ENCODE data around the gene FBXO31. TPM values are rescaled to one million over a fixed set of nuclear protein-coding genes. Genes with fewer than 3 reads are reported as not detected.

Gene FBXO31
- total RNA-seq, 1 experiment from 2014 or later = 17.1 TPM

GRCh38 chr16:87319011-87319410 is 64.6 kb downstream of the FBXO31 start:
- Histone ChIP-seq H3K36me3 (ENCODE audit: insufficient read depth, low read length) (peaks cover 2% of the 10 kb centered on the region; the same call in 1 of the 2 replicates), H3K27me3 (ENCODE audit: low read length) (no peaks in the 10 kb centered on the region), H3K27ac (ENCODE audit: low read length) (no peak overlapping the region), H3K9ac (ENCODE audit: low read length) (peak overlapping the region; percentile 84), H4K20me1 (ENCODE audit: insufficient read depth, low read depth, low read length) (no peaks in the 10 kb centered on the region), H3K4me2 (ENCODE audit: low read depth, low read length, poor library complexity, severe bottlenecking) (peak overlapping the region; percentile 88), H3K9me3 (ENCODE audit: low read length) (no peaks in the 10 kb centered on the region), H3K4me3 (ENCODE audit: low read length) (peak overlapping the region; percentile 89), H3K4me1 (ENCODE audit: low read length) (peaks cover 19% of the 10 kb centered on the region), H2AFZ (ENCODE audit: low read length) (no peak overlapping the region), H3K9me2 (replicated peaks; ENCODE audit: insufficient read depth, low read length) (no peaks in the 10 kb centered on the region), H3K79me2 (ENCODE audit: low read length) (peaks cover 27% of the 10 kb centered on the region)
- DNase-seq = no peak

GRCh38 chr16:87317750-87318644 is 65.6 kb downstream of the FBXO31 start:
- Histone ChIP-seq H3K27ac (ENCODE audit: low read length) (peak overlapping the region; percentile 65), H3K4me1 (ENCODE audit: low read length) (peaks cover 19% of the 10 kb centered on the region), H3K79me2 (ENCODE audit: low read length) (peaks cover 27% of the 10 kb centered on the region), H3K4me3 (ENCODE audit: low read length) (peak overlapping the region; percentile 89), H3K4me2 (ENCODE audit: low read depth, low read length, poor library complexity, severe bottlenecking) (peak overlapping the region; percentile 88), H3K9me2 (replicated peaks; ENCODE audit: insufficient read depth, low read length) (no peaks in the 10 kb centered on the region), H4K20me1 (ENCODE audit: insufficient read depth, low read depth, low read length) (no peaks in the 10 kb centered on the region), H3K9ac (ENCODE audit: low read length) (peak overlapping the region; percentile 84), H3K9me3 (ENCODE audit: low read length) (no peaks in the 10 kb centered on the region), H3K27me3 (ENCODE audit: low read length) (no peaks in the 10 kb centered on the region), H2AFZ (ENCODE audit: low read length) (no peak overlapping the region), H3K36me3 (ENCODE audit: insufficient read depth, low read length) (peaks cover 2% of the 10 kb centered on the region; the same call in 1 of the 2 replicates)
- peak; percentile 85 for DNase-seq

GRCh38 chr16:87316923-87317749 is 66.4 kb downstream of the FBXO31 start, which contains the start of gene C16orf95:
TSS of gene C16orf95 (minus strand) at chr16:87317392. CDS start at chr16:87317242, 150 bp downstream.
- Histone ChIP-seq H3K9ac (ENCODE audit: low read length) (peak within 1 kb of the TSS; percentile 84), H2AFZ (ENCODE audit: low read length) (peak within 1 kb of the TSS; percentile 46; the same call in 1 of the 2 replicates), H3K4me3 (ENCODE audit: low read length) (peak within 1 kb of the TSS; percentile 89)

GRCh38 chr16:87316450-87316922 is 67.1 kb downstream of the FBXO31 start:
- peak overlapping the region; percentile 46; the same call in 1 of the 2 replicates for H2AFZ ChIP-seq (ENCODE audit: low read length)
- H3K4me3 ChIP-seq (ENCODE audit: low read length) = peak overlapping the region; percentile 89
- H3K9ac ChIP-seq (ENCODE audit: low read length) = peak overlapping the region; percentile 84

More at GRCh38 chr16:87316923-87317749, 66.4 kb downstream of the FBXO31 start, which contains the start of gene C16orf95:
- peak; percentile 99 for DNase-seq
- H3K27ac ChIP-seq (ENCODE audit: low read length) = peak within 1 kb of the TSS; percentile 73
- peaks cover 27% of the 10 kb centered on the region for H3K79me2 ChIP-seq (ENCODE audit: low read length)
- H3K4me1 ChIP-seq (ENCODE audit: low read length) = peaks cover 19% of the 10 kb centered on the region
- no peaks in the 10 kb centered on the region for H4K20me1 ChIP-seq (ENCODE audit: insufficient read depth, low read depth, low read length)
- H3K4me2 ChIP-seq (ENCODE audit: low read depth, low read length, poor library complexity, severe bottlenecking) = peak within 1 kb of the TSS; percentile 88
- no peaks in the 10 kb centered on the region for H3K9me3 ChIP-seq (ENCODE audit: low read length)
- H3K36me3 ChIP-seq (ENCODE audit: insufficient read depth, low read length) = peaks cover 2% of the 10 kb centered on the region; the same call in 1 of the 2 replicates
- no peaks in the 10 kb centered on the region for H3K27me3 ChIP-seq (ENCODE audit: low read length)
- H3K9me2 ChIP-seq (replicated peaks; ENCODE audit: insufficient read depth, low read length) = no peaks in the 10 kb centered on the region

GRCh38 chr16:87314990-87315420 is 68.6 kb downstream of the FBXO31 start:
- Histone ChIP-seq H3K4me1 (ENCODE audit: low read length) (peaks cover 19% of the 10 kb centered on the region), H3K79me2 (ENCODE audit: low read length) (peaks cover 27% of the 10 kb centered on the region), H4K20me1 (ENCODE audit: insufficient read depth, low read depth, low read length) (no peaks in the 10 kb centered on the region), H3K9me3 (ENCODE audit: low read length) (no peaks in the 10 kb centered on the region), H3K36me3 (ENCODE audit: insufficient read depth, low read length) (peaks cover 2% of the 10 kb centered on the region; the same call in 1 of the 2 replicates), H3K4me3 (ENCODE audit: low read length) (no peak overlapping the region), H3K9me2 (replicated peaks; ENCODE audit: insufficient read depth, low read length) (no peaks in the 10 kb centered on the region), H3K27me3 (ENCODE audit: low read length) (no peaks in the 10 kb centered on the region), H3K9ac (ENCODE audit: low read length) (no peak overlapping the region), H2AFZ (ENCODE audit: low read length) (no peak overlapping the region), H3K27ac (ENCODE audit: low read length) (no peak overlapping the region), H3K4me2 (ENCODE audit: low read depth, low read length, poor library complexity, severe bottlenecking) (no peak overlapping the region)
- no peak for DNase-seq

More at GRCh38 chr16:87316450-87316922, 67.1 kb downstream of the FBXO31 start:
- Histone ChIP-seq H3K36me3 (ENCODE audit: insufficient read depth, low read length) (peaks cover 2% of the 10 kb centered on the region; the same call in 1 of the 2 replicates), H4K20me1 (ENCODE audit: insufficient read depth, low read depth, low read length) (no peaks in the 10 kb centered on the region), H3K9me2 (replicated peaks; ENCODE audit: insufficient read depth, low read length) (no peaks in the 10 kb centered on the region), H3K4me1 (ENCODE audit: low read length) (peaks cover 19% of the 10 kb centered on the region), H3K79me2 (ENCODE audit: low read length) (peaks cover 27% of the 10 kb centered on the region), H3K9me3 (ENCODE audit: low read length) (no peaks in the 10 kb centered on the region), H3K27ac (ENCODE audit: low read length) (peak overlapping the region; percentile 73), H3K27me3 (ENCODE audit: low read length) (no peaks in the 10 kb centered on the region), H3K4me2 (ENCODE audit: low read depth, low read length, poor library complexity, severe bottlenecking) (peak overlapping the region; percentile 88)
- DNase-seq = no peak

GRCh38 chr16:87312008-87312407 is 71.6 kb downstream of the FBXO31 start:
- H3K4me2 ChIP-seq (ENCODE audit: low read depth, low read length, poor library complexity, severe bottlenecking) = no peak overlapping the region
- H2AFZ ChIP-seq (ENCODE audit: low read length) = no peak overlapping the region
- H3K9ac ChIP-seq (ENCODE audit: low read length) = no peak overlapping the region
- peaks cover 7% of the 10 kb centered on the region for H3K4me1 ChIP-seq (ENCODE audit: low read length)
- H3K27me3 ChIP-seq (ENCODE audit: low read length) = no peaks in the 10 kb centered on the region
- H3K36me3 ChIP-seq (ENCODE audit: insufficient read depth, low read length) = no peaks in the 10 kb centered on the region; the same call in 1 of the 2 replicates
- H4K20me1 ChIP-seq (ENCODE audit: insufficient read depth, low read depth, low read length) = no peaks in the 10 kb centered on the region
- no peaks in the 10 kb centered on the region for H3K9me3 ChIP-seq (ENCODE audit: low read length)
- no peak overlapping the region for H3K4me3 ChIP-seq (ENCODE audit: low read length)
- no peak for DNase-seq
- no peak overlapping the region for H3K27ac ChIP-seq (ENCODE audit: low read length)
- H3K9me2 ChIP-seq (replicated peaks; ENCODE audit: insufficient read depth, low read length) = no peaks in the 10 kb centered on the region
- H3K79me2 ChIP-seq (ENCODE audit: low read length) = peaks cover 9% of the 10 kb centered on the region

GRCh38 chr16:87311387-87311786 is 72.2 kb downstream of the FBXO31 start:
- Histone ChIP-seq H3K9ac (ENCODE audit: low read length) (no peak overlapping the region), H4K20me1 (ENCODE audit: insufficient read depth, low read depth, low read length) (no peaks in the 10 kb centered on the region), H3K36me3 (ENCODE audit: insufficient read depth, low read length) (no peaks in the 10 kb centered on the region; the same call in 1 of the 2 replicates), H3K4me1 (ENCODE audit: low read length) (peaks cover 4% of the 10 kb centered on the region), H3K9me2 (replicated peaks; ENCODE audit: insufficient read depth, low read length) (no peaks in the 10 kb centered on the region), H3K9me3 (ENCODE audit: low read length) (no peaks in the 10 kb centered on the region), H2AFZ (ENCODE audit: low read length) (no peak overlapping the region), H3K27ac (ENCODE audit: low read length) (no peak overlapping the region), H3K79me2 (ENCODE audit: low read length) (peaks cover 6% of the 10 kb centered on the region), H3K4me2 (ENCODE audit: low read depth, low read length, poor library complexity, severe bottlenecking) (no peak overlapping the region), H3K27me3 (ENCODE audit: low read length) (no peaks in the 10 kb centered on the region), H3K4me3 (ENCODE audit: low read length) (no peak overlapping the region)
- DNase-seq = no peak

Data from Karpas-422 (cell line).